ENCODE data around the gene GRM4.

- TF ChIP-seq CTCF (conservative IDR thresholded peaks at IDR 0.05) (no peak), EZH2 (IDR thresholded peaks at IDR 0.05; ENCODE audit: low read depth) (no peak)
Measured at GRCh38 chr6:34120953-34121675, 24.8 kb downstream of the GRM4 start.

All from PC-9 (cell line).